NCI-H82 treated with DMSO at 0.1 percent for 48 hours (cell line): ENCODE data around the gene SLAMF8.

Experiments
- DNase-seq: peaks from one replicate; lab custom pipeline; 2025; ENCODE audit not compliant: unreplicated experiment; lab: John Stamatoyannopoulos, UW

Gene SLAMF8

GRCh38 chr1:159845751-159846629 lies 19.3 kb downstream of the SLAMF8 start:
- DNase-seq, result no peak

- DNase-seq, result no peak
These were observed 20.6 kb downstream of the SLAMF8 start for GRCh38 chr1:159847231-159847630.

GRCh38 chr1:159848326-159848725 lies 21.7 kb downstream of the SLAMF8 start:
- no peak for DNase-seq

- no peak for DNase-seq
These were observed 23.1 kb downstream of the SLAMF8 start for GRCh38 chr1:159849626-159850366.

GRCh38 chr1:159851407-159851806 lies 24.7 kb downstream of the SLAMF8 start:
- DNase-seq, result no peak

- DNase-seq, result no peak
These were observed 26.9 kb downstream of the SLAMF8 start for GRCh38 chr1:159853417-159854115.

GRCh38 chr1:159854116-159854692 lies 27.5 kb downstream of the SLAMF8 start:
- DNase-seq, result peak; percentile 22

GRCh38 chr1:159854693-159855192 lies 28.1 kb downstream of the SLAMF8 start:
- peak; percentile 25 for DNase-seq

- DNase-seq, result no peak
These were observed 29.0 kb downstream of the SLAMF8 start for GRCh38 chr1:159855709-159856108.

- no peak for DNase-seq
These were observed 29.9 kb downstream of the SLAMF8 start for GRCh38 chr1:159856576-159856975.

- DNase-seq, result no peak
These were observed 31.2 kb downstream of the SLAMF8 start for GRCh38 chr1:159857889-159858288.

- DNase-seq, result no peak
These were observed 33.2 kb downstream of the SLAMF8 start for GRCh38 chr1:159859767-159860322.

- no peak for DNase-seq
These were observed 33.8 kb downstream of the SLAMF8 start for GRCh38 chr1:159860456-159860855.

GRCh38 chr1:159861218-159861617 lies 34.5 kb downstream of the SLAMF8 start:
- no peak for DNase-seq

GRCh38 chr1:159862031-159862430 lies 35.4 kb downstream of the SLAMF8 start:
- no peak for DNase-seq

- DNase-seq, result no peak
These were observed 35.9 kb downstream of the SLAMF8 start, which contains the start of gene VSIG8 for GRCh38 chr1:159862557-159862956. VSIG8 (minus strand) TSS chr1:159862657; CDS start chr1:159862521, 136 bp downstream.

- DNase-seq, result no peak
These were observed 37.6 kb downstream of the SLAMF8 start for GRCh38 chr1:159864262-159864661.

GRCh38 chr1:159866066-159866465 lies 39.4 kb downstream of the SLAMF8 start:
- DNase-seq, result no peak

GRCh38 chr1:159866905-159867663 lies 40.4 kb downstream of the SLAMF8 start:
- no peak for DNase-seq

- peak; percentile 63 for DNase-seq
These were observed 41.0 kb downstream of the SLAMF8 start for GRCh38 chr1:159867664-159868026.
